H1 (cell line): ENCODE data around the gene DCBLD1. TPM values are rescaled to one million over a fixed set of nuclear protein-coding genes. Genes with fewer than 3 reads are reported as not detected.

Source experiments
- CTCF ChIA-PET: fragments of 300-600 bp; sonication (Branson Sonifier 250); formaldehyde crosslinking; loops from one replicate; lab custom pipeline; 2021; ENCODE audit not compliant: partially characterized antibody; lab: Charles Lee
- POLR2A ChIA-PET: fragments of 300-600 bp; sonication (Branson Sonifier 250); formaldehyde crosslinking; loops from one replicate; lab custom pipeline; 2021; ENCODE audit warnings: inconsistent platforms; ENCODE audit not compliant: partially characterized antibody; lab: Charles Lee
- DNase-seq, 2 experiments: peaks; one replicate each; pipeline versions ENCODE4 v3.0.0 to v3.0.0-alpha.2; 2010 to 2022; ENCODE audit warnings: low spot score in 2 of 2, low read depth in 1 of 2, mixed read lengths in 1 of 2
- FAIRE-seq: peaks from 2 replicates; lab custom pipeline; 2011; peaks lifted over from hg19 to GRCh38; lab: Jason Lieb, UNC
- H2AFZ ChIP-seq: 2 replicates; pipeline ENCODE4 v1.8.1; 2012; ENCODE audit warnings: low read length, inconsistent platforms
- H2AK5ac ChIP-seq: 2 replicates; pipeline ENCODE4 v1.6.1; 2013; ENCODE audit warnings: low read depth, low read length
- H2BK120ac ChIP-seq: replicated peaks from 2 replicates; pipeline ENCODE3; 2013; ENCODE audit warnings: low read depth, low read length, inconsistent platforms
- H2BK12ac ChIP-seq: 2 replicates; pipeline ENCODE4 v1.6.1; 2013; ENCODE audit warnings: low read depth, low read length
- H2BK15ac ChIP-seq: 2 replicates; pipeline ENCODE4 v1.6.1; 2013; ENCODE audit warnings: low read length
- H2BK20ac ChIP-seq: 2 replicates; pipeline ENCODE4 v1.6.1; 2013; ENCODE audit warnings: low read length
- H2BK5ac ChIP-seq: 2 replicates; pipeline ENCODE4 v1.6.1; 2013; ENCODE audit warnings: low read depth, low read length
- H3K14ac ChIP-seq: 2 replicates; pipeline ENCODE4 v1.6.1; 2013; ENCODE audit warnings: inconsistent platforms; ENCODE audit not compliant: insufficient read length
- H3K18ac ChIP-seq: 2 replicates; pipeline ENCODE4 v1.6.1; 2013; ENCODE audit warnings: low read length; ENCODE audit errors: extremely low read depth
- H3K23ac ChIP-seq: 2 replicates; pipeline ENCODE4 v1.6.1; 2013; ENCODE audit warnings: inconsistent platforms; ENCODE audit not compliant: insufficient read length
- H3K23me2 ChIP-seq: 2 replicates; pipeline ENCODE4 v1.6.1; 2013; ENCODE audit warnings: low read depth, low read length
- H3K27ac ChIP-seq: 2 replicates; pipeline ENCODE4 v1.6.1; 2011; ENCODE audit warnings: low read depth, low read length, inconsistent platforms
- H3K27me3 ChIP-seq, 4 experiments: replicated peaks in 1 of 4; 1 replicate in 1 of 4; 2 replicates in 3 of 4; pipeline versions ENCODE4 v1.6.1 to v1.8.1; 2011 to 2013; ENCODE audit warnings: low read length in 3 of 4, mild to moderate bottlenecking in 3 of 4, inconsistent platforms in 2 of 4, mixed read lengths in 2 of 4, moderate library complexity in 1 of 4; ENCODE audit not compliant: control insufficient read depth in 3 of 4, insufficient read depth in 3 of 4; ENCODE audit errors: extremely low read depth in 1 of 4
- H3K36me3 ChIP-seq, 4 experiments: 2 replicates each; pipeline versions ENCODE4 v1.6.1 to v1.8.1; 2011 to 2013; ENCODE audit warnings: mild to moderate bottlenecking in 4 of 4, low read length in 3 of 4, moderate library complexity in 2 of 4, control low read depth in 1 of 4, inconsistent platforms in 1 of 4; ENCODE audit not compliant: insufficient read depth in 4 of 4, control insufficient read depth in 2 of 4
- H3K4ac ChIP-seq: replicated peaks from 2 replicates; pipeline ENCODE3; 2013; ENCODE audit warnings: low read length, low read depth, mixed read lengths, inconsistent platforms; ENCODE audit not compliant: insufficient read length
- H3K4me1 ChIP-seq, 4 experiments: replicated peaks in 1 of 4; 1 replicate in 1 of 4; 2 replicates in 3 of 4; pipeline versions ENCODE4 v1.6.1 to v1.8.1; 2011 to 2013; ENCODE audit warnings: low read length in 3 of 4, inconsistent platforms in 2 of 4, mixed read lengths in 1 of 4; ENCODE audit not compliant: insufficient read depth in 4 of 4, control insufficient read depth in 3 of 4
- H3K4me2 ChIP-seq, 2 experiments: 2 replicates each; pipeline versions ENCODE4 v1.6.1 to v1.8.1; 2011 to 2013; ENCODE audit warnings: low read depth in 2 of 2, low read length in 2 of 2, control low read depth in 1 of 2, inconsistent platforms in 1 of 2, mild to moderate bottlenecking in 1 of 2; ENCODE audit not compliant: insufficient read depth in 1 of 2
- H3K4me3 ChIP-seq, 4 experiments: fragments of 200-600, 300-600 bp in 1 of 4; sonication (generic), shearing (Covaris generic), sonication (Bioruptor Twin) in 1 of 4; 2 replicates each; pipeline versions ENCODE4 v1.5.1 to v1.8.1; 2011 to 2016; ENCODE audit warnings: low read length in 4 of 4, low read depth in 3 of 4, control low read depth in 2 of 4, inconsistent platforms in 2 of 4, mild to moderate bottlenecking in 2 of 4, mixed read lengths in 1 of 4, moderate library complexity in 1 of 4; ENCODE audit not compliant: insufficient read depth in 2 of 4; ENCODE audit errors: extremely low read depth in 1 of 4
- H3K56ac ChIP-seq: replicated peaks from 2 replicates; pipeline ENCODE3; 2013; ENCODE audit warnings: low read depth, mild to moderate bottlenecking, mixed read lengths, low read length, inconsistent platforms; ENCODE audit not compliant: insufficient read length
- H3K79me1 ChIP-seq: 2 replicates; pipeline ENCODE4 v1.6.1; 2013; ENCODE audit warnings: low read depth, low read length, control low read depth
- H3K79me2 ChIP-seq, 2 experiments: 2 replicates each; pipeline versions ENCODE4 v1.6.1 to v1.8.1; 2012 to 2013; ENCODE audit warnings: low read length in 2 of 2, mild to moderate bottlenecking in 2 of 2, inconsistent platforms in 1 of 2; ENCODE audit not compliant: insufficient read depth in 2 of 2, control insufficient read depth in 1 of 2
- H3K9ac ChIP-seq, 4 experiments: replicated peaks in 1 of 4; 1 replicate in 1 of 4; 2 replicates in 3 of 4; pipeline versions ENCODE4 v1.6.1 to v1.8.1; 2011 to 2013; ENCODE audit warnings: low read depth in 3 of 4, low read length in 3 of 4, control low read depth in 2 of 4, mild to moderate bottlenecking in 2 of 4, moderate library complexity in 2 of 4, inconsistent platforms in 1 of 4; ENCODE audit errors: extremely low read depth in 1 of 4
- H3K9me3 ChIP-seq, 2 experiments: 2 replicates each; pipeline versions ENCODE4 v1.6.1 to v1.8.1; 2012 to 2013; ENCODE audit warnings: mild to moderate bottlenecking in 2 of 2, moderate library complexity in 2 of 2, control low read depth in 1 of 2, inconsistent platforms in 1 of 2, low read depth in 1 of 2, low read length in 1 of 2, mixed read lengths in 1 of 2; ENCODE audit not compliant: insufficient read depth in 2 of 2
- H4K20me1 ChIP-seq, 2 experiments: replicated peaks in 1 of 2; 2 replicates each; pipeline versions ENCODE3 to v1.8.1; 2011 to 2013; ENCODE audit warnings: inconsistent platforms in 2 of 2, low read length in 2 of 2, mild to moderate bottlenecking in 1 of 2; ENCODE audit not compliant: insufficient read depth in 2 of 2, control insufficient read depth in 1 of 2
- H4K5ac ChIP-seq: 2 replicates; pipeline ENCODE4 v1.6.1; 2013; ENCODE audit warnings: low read length, low read depth, mixed read lengths, inconsistent platforms; ENCODE audit not compliant: insufficient read length
- H4K8ac ChIP-seq: 2 replicates; pipeline ENCODE4 v1.8.0; 2013; ENCODE audit warnings: mild to moderate bottlenecking, moderate library complexity, low read length, inconsistent platforms; ENCODE audit not compliant: insufficient read depth; ENCODE audit errors: extremely low read depth
- H4K91ac ChIP-seq: replicated peaks from 2 replicates; pipeline ENCODE3; 2013; ENCODE audit warnings: low read length, mixed read lengths, inconsistent platforms; ENCODE audit not compliant: insufficient read length
- ATF2 ChIP-seq: IDR thresholded peaks from 2 replicates; pipeline ENCODE4 v1.6.1; 2012; ENCODE audit warnings: low read length, inconsistent platforms
- CTBP2 ChIP-seq: IDR thresholded peaks from 2 replicates; pipeline ENCODE4 v1.7.0; 2011; ENCODE audit warnings: borderline replicate concordance, mild to moderate bottlenecking, moderate library complexity, mixed read lengths, low read length; ENCODE audit not compliant: insufficient read depth, insufficient read length
- GABPA ChIP-seq: IDR thresholded peaks from 2 replicates; pipeline ENCODE4 v1.6.1; 2011; ENCODE audit warnings: mild to moderate bottlenecking, low read length, moderate library complexity, borderline replicate concordance; ENCODE audit not compliant: insufficient read depth
- MAX ChIP-seq: IDR thresholded peaks from 2 replicates; pipeline ENCODE4 v1.6.1; 2012; ENCODE audit warnings: inconsistent platforms
- WGBS, 2 experiments: shearing (Covaris generic) in 1 of 2; methylation state at CpG; one replicate each; pipeline versions ENCODE4 v1.1.6 to v1.1.7; 2013 to 2015; ENCODE audit warnings: low lambda C conversion rate in 2 of 2, mixed read lengths in 2 of 2, inconsistent platforms in 1 of 2, low coverage in 1 of 2, missing lambda C conversion rate in 1 of 2; ENCODE audit not compliant: insufficient replicate concordance in 2 of 2, insufficient coverage in 1 of 2, insufficient read length in 1 of 2; ENCODE audit errors: extremely low coverage in 1 of 2, missing lambda C conversion rate in 1 of 2; 5-methylcytosine and 5-hydroxymethylcytosine counted together
- polyA plus RNA-seq, 7 experiments: library from polyadenylated mRNA; depleted of rRNA in 3 of 7; stranded (reverse) in 5 of 7; unstranded in 2 of 7; fragments of >200 nt in 5 of 7; fragments of 200-250 nt in 2 of 7; gene quantifications; 1 replicate in 5 of 7; 2 replicates in 1 of 7; 4 replicates in 1 of 7; pipeline versions ENCODE4 v1.2.1 to v1.2.3, GENCODE V29; 2011 to 2013; ENCODE audit warnings: missing spikeins in 2 of 7, mixed read lengths in 2 of 7
- total RNA-seq: library from RNA; stranded (reverse); fragmentation: NEBNext Ultra II Directional; extraction: Animal tissue kit (Norgen Biotek cat#: 25700); gene quantifications from 2 replicates; pipeline ENCODE4 v1.2.1, GENCODE V29; 2021

Gene DCBLD1
- total and polyA plus RNA-seq, 2 of the 8 experiments (the other 6 are each of a cell fraction or from before 2014, with no cell fraction given): 3.9 to 11.2 TPM

GRCh38 chr6:117550618-117551242 is 68.3 kb downstream of the DCBLD1 start:
- DNase-seq (no peak), FAIRE-seq (no peak)
- no peak overlapping the region for H3K18ac ChIP-seq
- H3K56ac ChIP-seq: no peak overlapping the region
- no peak overlapping the region for H2BK15ac ChIP-seq
- H2BK120ac ChIP-seq: no peak overlapping the region
- no peak overlapping the region for H4K5ac ChIP-seq
- H2BK12ac ChIP-seq: no peak overlapping the region
- H3K23me2 ChIP-seq: no peaks in the 10 kb centered on the region
- H3K9me3 ChIP-seq: no peaks in the 10 kb centered on the region
- POLR2A ChIA-PET: no interaction called here
- peaks cover 0 to 2% of the 10 kb centered on the region in 2 experiments for H4K20me1 ChIP-seq
- no peak overlapping the region for H3K4me3 ChIP-seq
- no peak overlapping the region for H2AFZ ChIP-seq
- H3K4me1 ChIP-seq: peaks cover 0 to 6% (median 3%) of the 10 kb centered on the region in 4 experiments; a peak in 5 of 7 replicates
- H3K14ac ChIP-seq: no peak overlapping the region
- H3K79me2 ChIP-seq: no peaks in the 10 kb centered on the region
- no peaks in the 10 kb centered on the region for H3K36me3 ChIP-seq
- no peak overlapping the region for H3K9ac ChIP-seq
- H3K4me2 ChIP-seq: no peak overlapping the region
- H4K91ac ChIP-seq: no peak overlapping the region
- no peak overlapping the region for H4K8ac ChIP-seq
- TF ChIP-seq MAX: no peak
- TF ChIP-seq GABPA: no peak
- no peak for TF ChIP-seq ATF2
- TF ChIP-seq CTBP2: no peak
- no peak overlapping the region for H3K27ac ChIP-seq
- no peak overlapping the region for H3K4ac ChIP-seq
- H2AK5ac ChIP-seq: no peak overlapping the region
- WGBS, 2 experiments: 78% methylated on average over 2 of the region's 2 CpGs; no CpG with 5 or more reads in 1 of the 2 experiments
- no peaks in the 10 kb centered on the region for H3K79me1 ChIP-seq
- CTCF ChIA-PET: interaction anchor here (1.0 to 6.4 kb wide), 4 partner anchors 69 to 207 kb away, joined by 3 to 58 read pairs (median 21); partner anchors contain the start of gene DCBLD1
- no peaks in the 10 kb centered on the region; a peak in 1 of 7 replicates for H3K27me3 ChIP-seq
- H2BK5ac ChIP-seq: no peak overlapping the region
- no peak overlapping the region for H2BK20ac ChIP-seq
- H3K23ac ChIP-seq: no peak overlapping the region
